Stimulated activated CD4-positive, alpha-beta T cell treated with anti-CD3 and anti-CD28 coated beads, Interleukin-15, amount 100 ng/mL, for 48 hours (primary cell): ENCODE results near the gene SFMBT2.

Source experiments
- DNase-seq, 2 donors: peaks; one replicate each; pipeline ENCODE4 v3.0.0-alpha.2; 2020; ENCODE audit warnings: low read depth in 2 of 2

The SFMBT2 gene

DNA sequence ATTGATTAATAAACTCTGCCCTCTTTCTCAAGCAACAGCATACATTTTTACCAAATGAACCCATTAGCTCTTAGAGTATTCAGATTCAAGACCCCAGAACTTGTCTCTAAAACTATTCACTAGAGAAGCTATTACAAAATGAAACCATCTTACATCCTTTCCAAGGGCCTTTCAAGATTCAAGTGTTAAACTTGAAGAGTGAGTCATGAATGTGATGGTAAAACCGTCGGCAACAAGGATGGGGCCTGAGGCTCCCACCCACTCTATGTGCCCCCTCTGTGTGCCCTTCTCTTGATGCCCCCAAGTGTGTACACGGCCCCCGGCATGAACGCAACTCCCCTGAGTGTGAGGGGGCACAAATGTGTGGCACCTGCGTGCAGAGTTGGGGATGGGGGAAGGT lies 46.4 kb downstream of the SFMBT2 start:
- no peak for DNase-seq

DNA sequence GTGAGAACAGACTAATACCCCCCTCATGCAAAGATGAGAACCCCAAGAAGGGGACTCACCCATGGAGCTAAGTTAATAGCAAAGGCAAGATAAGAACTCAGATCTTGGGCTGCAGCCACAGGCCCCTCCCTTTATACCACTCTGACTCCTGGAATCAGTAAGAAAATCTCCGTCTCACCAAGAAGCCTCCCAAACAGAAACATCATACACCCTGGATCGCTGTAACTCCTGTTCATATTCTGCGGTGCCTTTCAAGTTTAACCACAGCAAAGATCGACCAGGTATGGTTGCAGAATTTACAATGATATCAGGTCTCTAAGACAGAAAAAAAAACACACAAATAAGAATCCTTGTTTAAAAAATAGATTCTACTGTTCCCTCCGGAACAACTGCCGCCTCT lies 47.1 kb downstream of the SFMBT2 start:
- DNase-seq, result no peak

DNA sequence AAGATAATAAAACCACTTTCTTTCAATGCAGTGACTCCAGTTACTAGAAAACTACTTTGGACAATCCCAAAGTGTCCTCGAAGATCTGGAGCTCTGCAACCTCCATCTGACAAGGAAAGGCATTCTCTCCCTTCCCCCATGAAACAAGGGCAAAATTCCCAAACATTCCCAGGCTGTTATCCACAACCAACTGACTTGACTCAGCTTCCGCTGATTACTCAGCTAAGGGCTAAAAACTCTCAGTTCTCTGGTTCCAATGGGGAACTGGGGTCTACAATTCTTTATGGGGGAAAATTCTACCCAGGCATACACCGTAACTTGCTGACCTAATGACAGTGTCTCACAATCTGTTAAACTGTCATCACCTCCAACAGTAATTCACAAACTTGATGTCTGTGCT lies 48.4 kb downstream of the SFMBT2 start:
- DNase-seq, result no peak

DNA sequence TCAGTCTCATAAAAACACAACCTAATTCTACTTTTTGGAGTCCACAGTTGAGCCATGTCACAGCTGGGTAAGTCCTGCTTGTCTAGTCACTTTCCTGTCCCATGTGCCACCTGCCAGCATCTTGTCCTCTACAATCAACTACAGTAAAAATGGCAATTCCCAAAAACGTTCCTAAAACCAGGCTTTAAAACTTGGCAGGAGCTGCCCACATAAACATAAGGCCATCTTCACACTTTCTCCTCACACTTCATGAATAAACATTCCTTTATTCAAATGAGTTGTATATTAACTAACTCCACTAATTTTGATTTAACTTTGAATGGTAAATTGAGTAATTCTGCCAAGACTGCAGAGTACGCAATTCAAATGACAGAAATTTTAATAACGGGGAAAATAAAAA lies 49.5 kb downstream of the SFMBT2 start:
- DNase-seq, result no peak

DNA sequence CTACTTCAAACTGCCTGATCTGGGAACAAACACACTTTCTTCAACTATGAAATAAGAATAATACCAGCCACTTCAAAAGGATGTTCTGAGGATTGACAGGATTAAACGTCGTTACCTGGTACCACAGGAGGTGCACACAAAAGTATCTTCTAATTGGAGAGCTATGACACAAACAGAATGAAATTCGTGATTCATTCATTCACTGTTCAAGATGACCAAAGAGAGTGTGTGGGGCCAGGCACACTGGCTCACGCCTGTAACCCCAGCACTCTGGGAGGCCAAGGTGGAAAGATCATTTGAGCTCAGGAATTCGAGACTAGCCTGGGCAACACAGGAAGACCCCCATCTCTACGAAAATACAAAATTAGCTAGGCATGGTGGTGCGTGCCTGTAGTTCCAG lies 50.9 kb downstream of the SFMBT2 start:
- no peak for DNase-seq

DNA sequence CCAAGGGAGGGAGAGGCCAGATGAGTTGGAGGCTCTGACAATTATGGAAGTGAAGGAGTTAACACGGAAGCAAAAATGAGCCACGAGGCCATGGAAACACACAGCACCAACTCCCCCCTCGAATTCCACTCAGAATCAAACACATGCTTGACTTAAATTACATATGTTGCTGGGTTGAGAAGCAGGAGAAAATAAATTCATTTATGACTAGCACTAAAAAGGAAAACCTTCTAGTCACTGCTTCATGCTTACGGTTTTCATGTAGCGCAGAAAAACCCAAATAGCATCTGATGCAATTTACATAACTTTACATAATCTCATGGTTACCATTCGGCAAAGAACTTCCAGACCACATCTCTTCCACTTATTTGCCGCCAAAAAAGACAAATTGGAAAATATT lies 51.5 kb downstream of the SFMBT2 start:
- DNase-seq, result no peak

DNA sequence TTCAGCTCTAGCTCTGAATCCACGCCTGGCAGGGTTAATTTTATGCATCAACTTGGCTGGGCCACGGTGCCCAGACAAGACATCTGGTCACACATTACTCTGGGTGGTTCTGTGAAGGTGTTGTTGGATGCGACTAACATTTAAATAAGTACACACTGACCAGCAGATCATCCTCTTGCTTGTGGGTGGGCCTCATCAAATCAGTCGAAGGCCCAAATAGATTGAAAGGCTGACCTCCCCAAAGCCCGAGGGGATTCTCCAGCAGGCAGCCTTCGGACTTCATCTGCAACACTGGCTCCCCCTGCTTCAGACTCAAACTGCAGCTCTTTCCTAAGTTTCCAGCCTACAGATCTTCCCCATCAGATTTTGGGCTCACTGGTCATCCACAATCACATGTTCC lies 53.6 kb downstream of the SFMBT2 start:
- no peak for DNase-seq

DNA sequence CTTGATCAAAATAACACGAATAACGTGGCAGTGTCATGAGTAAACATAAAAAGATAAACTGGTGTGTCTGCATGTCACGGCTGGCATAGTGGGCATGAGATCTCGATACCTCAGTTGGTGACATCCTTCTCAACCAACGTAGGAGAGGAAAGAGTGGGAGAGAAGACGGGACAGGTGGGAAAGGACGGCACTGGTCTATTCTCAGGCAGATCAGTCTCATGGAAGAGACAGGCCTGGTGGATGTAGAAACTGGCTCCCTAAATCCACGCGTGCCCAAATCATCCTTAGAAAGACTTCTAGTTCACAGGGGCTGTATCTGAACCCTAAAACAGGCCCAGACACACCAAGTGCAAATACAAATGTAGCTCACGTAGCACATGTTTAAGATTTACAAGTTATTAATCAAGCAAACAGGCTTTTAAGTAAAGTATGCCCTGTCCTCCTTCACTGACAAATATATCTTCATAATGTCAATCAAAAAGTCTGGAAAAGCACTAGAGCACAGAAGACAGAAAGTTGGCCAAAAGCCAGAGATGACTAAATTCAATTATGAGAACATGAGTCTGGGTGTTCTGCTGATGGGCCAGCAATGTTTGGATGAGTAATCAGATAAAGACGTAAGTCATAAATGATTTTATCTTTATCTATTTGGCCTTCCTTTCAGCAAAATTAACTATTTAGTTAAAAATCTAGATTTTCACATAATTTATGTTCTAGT lies 56.3 kb downstream of the SFMBT2 start:
- DNase-seq, result no peak

DNA sequence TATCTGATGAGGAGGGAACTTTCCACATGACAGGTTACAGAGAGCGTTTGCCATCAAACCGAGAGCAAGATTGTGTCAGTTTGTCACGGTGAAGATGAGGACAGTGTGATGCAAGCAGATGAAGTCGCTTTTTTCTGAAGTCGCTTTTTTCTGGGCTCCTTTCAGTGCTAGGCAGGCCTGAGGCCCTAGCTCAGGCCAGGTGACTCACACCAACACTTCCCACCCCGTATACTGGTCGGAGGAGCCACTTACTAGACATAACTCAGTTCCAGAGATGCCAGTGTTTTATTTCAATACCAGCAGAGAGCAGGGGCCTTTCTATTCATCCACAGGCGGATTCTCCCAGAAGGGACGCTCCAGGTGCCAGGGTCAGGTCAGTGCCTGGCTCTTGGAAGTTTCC lies 58.9 kb downstream of the SFMBT2 start:
- DNase-seq, result no peak

DNA sequence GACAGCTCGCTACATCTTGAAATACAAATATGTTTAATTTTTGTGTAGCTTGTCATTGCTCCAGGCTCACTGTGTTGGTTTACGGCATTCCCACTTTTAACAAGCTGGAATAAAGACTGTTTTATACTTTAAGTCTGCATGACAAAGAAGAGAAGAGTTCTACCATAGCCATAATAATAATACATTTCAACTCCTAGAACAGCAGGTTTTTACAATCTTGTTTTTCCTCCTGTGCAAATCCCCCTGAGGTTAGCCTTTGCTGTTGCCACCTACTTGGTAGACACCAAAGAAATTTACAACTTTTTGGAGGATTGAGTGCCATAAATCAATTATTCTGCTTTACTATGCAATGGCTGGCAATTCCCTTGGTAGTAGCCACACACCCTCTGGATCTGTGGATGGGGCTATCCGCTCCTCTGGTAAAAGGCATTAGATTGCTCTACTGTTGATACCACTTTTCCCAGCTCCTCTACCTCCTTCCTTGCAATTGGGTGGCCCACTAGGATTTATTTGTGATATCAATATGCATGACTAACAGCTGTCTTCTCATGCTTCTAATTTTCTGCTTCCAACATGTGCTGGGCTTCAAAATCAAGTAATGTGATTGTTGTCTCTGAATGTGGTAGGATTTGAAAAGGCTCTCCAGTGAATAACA lies 60.2 kb downstream of the SFMBT2 start:
- no peak for DNase-seq

DNA sequence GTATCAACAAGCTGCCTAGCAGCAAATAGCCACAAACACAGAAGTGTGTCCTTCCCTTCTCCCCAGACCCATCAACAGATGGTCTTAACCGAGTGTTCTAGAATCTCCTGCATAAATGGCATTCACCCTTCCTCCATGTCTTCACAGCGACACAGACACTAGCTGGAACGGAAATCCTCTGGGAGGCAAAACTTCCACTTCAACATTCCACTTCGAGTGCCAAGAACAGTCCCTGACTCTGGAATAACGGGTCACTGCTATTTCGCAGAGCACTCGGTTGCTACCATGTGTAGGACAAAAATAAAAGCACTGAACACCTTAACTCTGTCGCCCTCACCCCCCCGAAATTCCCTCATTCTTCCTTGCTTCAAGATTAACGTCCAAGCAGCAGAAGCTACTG lies 65.1 kb downstream of the SFMBT2 start:
- no peak for DNase-seq

DNA sequence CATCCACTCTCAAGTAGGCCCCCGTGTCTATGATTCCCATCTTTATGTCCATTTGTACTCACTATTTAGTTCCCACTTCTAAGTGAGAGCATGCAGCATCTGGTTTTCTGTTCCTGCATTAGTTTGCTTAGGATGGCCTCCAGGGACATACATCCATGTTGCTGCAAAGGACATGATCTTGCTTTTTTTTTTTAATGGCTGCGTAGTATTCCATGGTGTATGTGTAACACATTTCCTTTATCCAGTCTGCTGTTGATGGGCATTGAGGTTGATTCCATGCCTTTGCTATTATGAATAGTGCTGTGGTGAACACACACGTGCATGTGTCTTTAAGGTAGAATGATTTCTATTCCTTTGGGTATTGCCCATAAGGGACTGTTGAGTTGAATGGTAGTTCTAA lies 67.8 kb downstream of the SFMBT2 start:
- no peak for DNase-seq

DNA sequence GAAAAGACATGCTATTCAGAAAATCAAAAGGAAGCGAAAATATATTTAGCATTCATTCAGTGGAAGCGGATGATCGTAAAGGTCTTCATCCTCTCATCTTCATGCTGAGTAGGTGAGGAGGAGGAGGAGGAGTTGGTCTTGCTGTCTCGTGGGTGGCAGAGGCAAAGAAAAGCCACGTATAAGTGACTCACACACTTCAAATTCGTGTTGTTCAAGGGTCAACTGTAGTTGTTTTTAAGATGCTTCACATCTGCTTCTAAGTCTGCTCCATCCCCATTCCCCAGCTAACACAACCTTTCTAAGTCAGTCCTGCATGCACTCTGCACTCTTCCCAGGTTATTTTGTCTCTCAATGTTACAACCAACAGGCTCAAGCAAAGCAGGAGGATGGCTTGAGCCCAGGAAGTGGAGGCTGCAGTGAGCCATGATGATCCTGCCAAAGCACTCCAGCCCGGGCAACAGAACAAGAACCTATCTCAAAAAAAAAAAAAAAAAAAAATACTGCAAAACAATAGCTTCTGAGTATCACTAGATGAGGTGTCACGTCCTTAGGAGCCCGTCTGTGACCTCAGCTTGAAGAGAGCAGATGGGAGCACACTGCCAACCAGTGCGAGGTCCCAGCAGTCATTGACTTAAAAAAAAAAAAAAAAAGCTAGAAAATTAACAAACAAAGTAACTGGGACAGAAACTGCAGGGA lies 70.5 kb downstream of the SFMBT2 start:
- DNase-seq, result no peak

DNA sequence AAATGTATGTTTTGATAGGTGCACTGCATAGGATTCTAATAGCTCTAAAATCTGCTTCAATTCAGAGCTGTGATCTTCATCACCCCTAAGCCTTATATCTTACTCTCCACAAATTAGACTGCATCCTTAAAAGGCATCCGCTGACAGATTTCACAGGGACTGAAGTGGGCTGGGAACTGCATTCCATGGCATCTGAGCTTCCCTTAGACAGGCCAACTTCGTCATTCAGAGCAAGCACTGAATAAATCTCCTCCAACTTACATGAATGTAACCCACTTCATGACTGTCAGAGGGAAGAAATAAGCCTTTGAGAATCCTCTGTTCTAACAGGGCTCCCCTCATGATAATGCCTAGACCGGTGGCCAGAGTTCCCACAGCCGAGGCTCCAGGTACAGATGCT lies 71.3 kb downstream of the SFMBT2 start:
- DNase-seq, result no peak

DNA sequence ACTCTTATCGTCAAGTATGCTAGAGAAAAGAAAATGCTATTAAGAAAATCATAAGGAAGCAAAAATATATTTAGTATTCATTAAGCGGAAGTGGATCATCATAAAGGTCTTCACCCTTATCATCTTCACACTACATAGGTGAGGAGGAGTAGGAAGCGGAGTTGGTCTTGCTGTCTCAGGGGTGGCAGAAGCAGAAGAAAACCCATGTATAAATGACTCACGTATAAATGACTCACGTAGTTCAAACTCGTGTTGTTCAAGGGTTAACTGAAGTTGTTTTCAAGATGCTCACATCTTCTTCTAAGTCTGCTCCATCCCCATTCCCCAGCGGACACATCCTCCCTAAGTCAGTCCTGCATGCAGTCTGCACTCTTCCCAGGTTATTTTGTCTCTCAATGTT lies 72.4 kb downstream of the SFMBT2 start:
- no peak for DNase-seq

DNA sequence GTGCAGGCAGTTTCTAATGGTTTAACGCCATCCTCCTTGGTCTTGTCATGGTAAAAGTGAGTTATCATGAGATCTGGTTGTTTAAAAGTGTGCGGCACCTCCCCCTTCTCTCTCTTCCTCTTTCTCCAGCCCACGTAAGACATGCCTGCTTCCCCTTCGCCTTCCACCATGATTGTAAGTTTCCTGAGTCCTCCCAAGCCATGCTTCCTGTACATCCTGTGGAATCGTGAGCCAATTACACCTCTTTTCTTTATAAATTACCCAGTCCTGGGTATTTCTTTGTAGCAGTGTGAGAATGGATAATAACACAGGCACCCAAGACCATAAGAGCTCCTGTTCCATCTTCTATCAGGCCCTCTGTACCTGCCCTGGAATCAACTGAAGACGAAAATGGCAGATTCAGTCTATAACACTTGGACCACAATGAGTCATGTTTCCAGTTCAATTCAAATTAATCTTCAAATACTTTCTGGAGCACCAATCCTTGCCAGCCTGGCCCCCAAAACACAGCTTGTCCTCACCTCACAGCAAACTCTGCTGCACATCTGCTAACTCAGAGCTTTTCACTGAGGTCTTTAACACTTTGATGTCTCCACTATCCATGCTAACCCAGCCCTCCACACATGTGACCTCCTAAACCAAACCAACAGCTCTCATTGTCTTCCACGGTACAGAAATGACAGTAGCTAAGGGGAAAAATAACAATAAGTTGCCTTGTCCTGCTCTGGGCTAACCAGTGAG lies 73.2 kb downstream of the SFMBT2 start:
- no peak for DNase-seq

DNA sequence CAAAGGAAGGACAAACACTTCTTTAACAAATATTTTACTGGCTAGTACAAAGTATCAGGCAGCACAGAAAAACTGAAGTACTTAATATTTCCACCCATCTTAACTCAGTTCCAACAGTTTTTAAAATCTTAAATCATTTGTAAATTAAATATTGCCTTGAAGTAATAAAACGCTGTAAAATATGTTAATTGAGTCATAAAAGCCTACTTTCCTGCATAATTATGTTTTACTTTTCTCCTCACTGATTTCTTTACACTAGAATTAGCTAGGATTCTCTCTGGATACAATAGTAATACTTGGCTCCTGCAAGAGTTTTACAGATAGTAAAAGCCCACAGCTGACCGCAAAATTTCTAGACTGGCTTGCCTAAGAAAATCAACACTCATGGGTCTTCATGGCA lies 74.9 kb downstream of the SFMBT2 start:
- no peak for DNase-seq

DNA sequence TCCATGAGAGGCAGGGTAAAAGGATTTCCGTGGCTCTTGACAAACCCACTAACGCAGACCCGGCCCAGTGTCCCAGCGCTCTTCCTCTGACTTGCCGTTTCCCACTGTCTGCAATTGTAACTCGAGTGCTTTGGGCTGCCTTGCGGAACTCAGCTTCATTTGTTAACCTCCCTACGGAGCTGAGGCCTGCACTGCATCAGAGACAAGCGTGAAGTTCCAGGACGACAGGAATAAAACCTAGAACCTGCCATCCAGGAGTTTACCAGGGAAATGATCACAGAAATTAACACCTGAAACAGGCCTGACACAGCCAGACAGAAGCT lies 76.2 kb downstream of the SFMBT2 start:
- DNase-seq, result no peak

DNA sequence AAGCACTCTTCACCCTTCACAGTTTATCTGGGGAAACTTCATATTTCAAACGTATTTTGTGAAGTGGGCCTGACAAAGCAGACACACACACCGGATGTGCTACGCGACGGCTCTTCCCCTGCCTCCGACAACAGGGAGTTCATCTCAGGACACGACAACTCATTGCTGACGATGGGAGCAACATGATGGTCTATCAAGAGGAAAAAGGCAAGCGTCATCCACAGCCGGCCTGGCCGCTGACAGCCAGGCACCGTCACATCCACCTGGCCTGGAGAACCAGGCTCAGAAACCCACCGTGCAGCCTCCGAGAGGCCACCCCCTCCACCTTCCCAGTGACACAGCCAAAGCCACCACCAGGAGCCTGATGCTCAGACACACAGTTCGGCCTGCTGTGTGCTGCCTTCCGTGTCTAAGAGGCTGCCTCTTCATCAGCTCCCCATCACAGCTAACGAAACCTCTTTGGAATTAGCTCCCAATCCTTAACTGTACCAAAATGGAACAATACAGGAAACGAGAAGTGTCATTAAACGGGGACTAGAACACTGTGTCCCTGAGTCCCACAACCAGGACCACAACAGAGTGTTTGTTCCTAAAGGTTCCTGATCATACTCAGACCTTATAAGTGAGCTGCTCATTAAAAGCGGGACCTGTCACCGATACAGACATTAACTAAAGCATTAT lies 76.7 kb downstream of the SFMBT2 start:
- DNase-seq, result no peak

DNA sequence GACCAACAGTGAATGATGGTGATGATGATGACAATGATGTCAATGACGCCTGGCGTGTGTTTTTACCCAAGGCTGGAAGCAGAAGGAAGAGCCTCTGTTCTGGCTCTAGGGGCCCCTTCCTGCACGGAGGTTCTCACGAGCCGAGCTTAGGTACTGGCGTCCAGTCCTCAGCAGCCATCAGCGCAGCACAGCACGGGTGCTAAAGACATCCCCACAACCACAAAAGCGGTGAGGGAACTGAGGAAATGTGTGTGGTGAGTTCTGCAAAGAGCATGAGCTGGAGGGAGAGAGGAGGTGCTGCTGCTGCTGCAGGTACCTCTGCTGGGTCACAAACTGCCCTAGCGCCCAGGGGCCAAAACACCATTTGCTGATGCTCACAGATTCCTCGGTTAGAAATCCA lies 81.6 kb downstream of the SFMBT2 start:
- no peak for DNase-seq

DNA sequence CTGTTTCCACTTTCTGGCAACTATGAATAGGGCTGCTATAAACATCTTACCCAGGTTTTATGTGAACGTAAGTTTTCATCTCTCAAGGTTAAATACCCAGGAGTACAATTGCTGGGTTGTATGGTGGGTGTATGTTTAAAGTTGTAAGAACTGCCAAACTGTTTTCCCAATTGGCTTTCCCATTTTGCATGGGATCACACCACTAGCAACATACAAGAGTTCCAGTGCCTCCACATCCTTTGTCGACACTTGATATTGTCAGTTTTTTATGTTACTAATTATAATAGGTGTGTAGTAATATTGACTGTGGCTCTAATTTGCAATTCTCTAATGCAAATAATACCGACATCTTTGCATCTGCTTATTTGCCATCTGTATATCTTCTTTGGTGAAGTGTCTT lies 82.9 kb downstream of the SFMBT2 start:
- no peak for DNase-seq

DNA sequence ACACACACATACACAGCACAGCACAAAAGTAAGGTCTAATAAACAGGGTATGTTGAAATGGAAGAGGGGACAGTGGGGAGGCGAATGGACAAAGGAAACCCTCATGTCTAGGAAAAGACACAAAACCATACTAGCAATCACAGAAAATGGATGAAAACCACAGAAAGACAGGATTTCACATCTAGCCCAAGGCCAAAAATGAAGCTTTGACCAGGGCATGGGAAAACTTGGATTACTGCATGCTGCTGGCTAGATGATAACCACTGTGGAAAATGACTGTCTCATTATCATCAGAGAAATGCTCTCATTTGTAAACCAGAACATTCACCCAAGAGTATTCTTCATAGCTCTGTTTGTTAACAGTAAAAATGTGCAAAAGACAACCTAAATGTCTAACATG lies 88.2 kb downstream of the SFMBT2 start:
- DNase-seq, result no peak
